CMK (cell line): ENCODE results near the gene TMEM38A.
"Not testable (repeated sequence)": the region's sequence is repeated elsewhere in the genome, so short reads cannot be mapped to it uniquely, and the experiment has no call there.

Experiments used
- DNase-seq: peaks from one replicate; pipeline ENCODE4 v3.0.0-alpha.2; 2010; ENCODE audit warnings: low read depth

The TMEM38A gene

GRCh38 chr19:16677055-16677454 is 16.1 kb downstream of the TMEM38A start:
- DNase-seq, result no peak

- DNase-seq, result no peak
These were observed 17.6 kb downstream of the TMEM38A start for GRCh38 chr19:16678498-16678897.

- no peak for DNase-seq
These were observed 18.9 kb downstream of the TMEM38A start for GRCh38 chr19:16679811-16680210.

GRCh38 chr19:16682539-16682938 is 21.6 kb downstream of the TMEM38A start:
- DNase-seq, result no peak

GRCh38 chr19:16684216-16684615 is 23.3 kb downstream of the TMEM38A start:
- no peak for DNase-seq

- no peak for DNase-seq
These were observed 27.1 kb downstream of the TMEM38A start for GRCh38 chr19:16688084-16688483.

GRCh38 chr19:16698914-16699313 is 38.0 kb downstream of the TMEM38A start:
- DNase-seq, result no peak

- DNase-seq, result no peak
These were observed 41.2 kb downstream of the TMEM38A start for GRCh38 chr19:16702123-16702522.

- DNase-seq, result no peak
These were observed 42.7 kb downstream of the TMEM38A start for GRCh38 chr19:16703677-16704076.

GRCh38 chr19:16710870-16711269 is 49.9 kb downstream of the TMEM38A start:
- not testable (repeated sequence) for DNase-seq

- not testable (repeated sequence) for DNase-seq
These were observed 51.4 kb downstream of the TMEM38A start for GRCh38 chr19:16712295-16712694.

GRCh38 chr19:16714702-16715287 is 53.9 kb downstream of the TMEM38A start:
- peak; percentile 39 for DNase-seq

- DNase-seq, result no peak
These were observed 54.7 kb downstream of the TMEM38A start for GRCh38 chr19:16715611-16716010.

GRCh38 chr19:16721051-16721450 is 60.1 kb downstream of the TMEM38A start:
- DNase-seq, result no peak

GRCh38 chr19:16722591-16722990 is 61.7 kb downstream of the TMEM38A start:
- DNase-seq, result no peak

GRCh38 chr19:16726916-16727315 is 66.0 kb downstream of the TMEM38A start:
- no peak for DNase-seq

- DNase-seq, result not testable (repeated sequence)
These were observed 74.8 kb downstream of the TMEM38A start for GRCh38 chr19:16735650-16736266.

GRCh38 chr19:16736709-16737108 is 75.8 kb downstream of the TMEM38A start:
- DNase-seq, result no peak

- DNase-seq, result no peak
These were observed 77.0 kb downstream of the TMEM38A start for GRCh38 chr19:16737911-16738310.

GRCh38 chr19:16739546-16739945 is 78.6 kb downstream of the TMEM38A start:
- no peak for DNase-seq
